Ectodermal cell (in vitro differentiated cells): ENCODE measurements around the gene FFAR1.

Experiments
- H3K27ac ChIP-seq: 2 replicates; pipeline ENCODE4 v1.7.0; 2013; ENCODE audit warnings: mild to moderate bottlenecking, low read depth, low read length; ENCODE audit not compliant: insufficient read depth, poor library complexity, severe bottlenecking
- H3K27me3 ChIP-seq: 2 replicates; pipeline ENCODE4 v1.7.0; 2013; ENCODE audit warnings: mild to moderate bottlenecking, low read length; ENCODE audit not compliant: insufficient read depth, control insufficient read depth, poor library complexity, severe bottlenecking
- H3K36me3 ChIP-seq: one replicate; pipeline ENCODE4 v1.7.0; 2013; ENCODE audit warnings: low read length; ENCODE audit not compliant: control insufficient read depth, insufficient read depth
- H3K4me1 ChIP-seq: one replicate; pipeline ENCODE4 v1.7.0; 2013; ENCODE audit warnings: low read length; ENCODE audit not compliant: control insufficient read depth, insufficient read depth
- H3K4me3 ChIP-seq: 2 replicates; pipeline ENCODE4 v1.7.0; 2013; ENCODE audit warnings: low read depth, low read length, control low read depth; ENCODE audit not compliant: insufficient read depth
- H3K9me3 ChIP-seq: 2 replicates; pipeline ENCODE4 v1.7.0; 2013; ENCODE audit warnings: mild to moderate bottlenecking, low read length, moderate library complexity; ENCODE audit not compliant: control insufficient read depth
- WGBS, 2 experiments: methylation state at CpG; one replicate each; pipeline ENCODE4 v1.1.7; 2013; ENCODE audit warnings: missing lambda C conversion rate in 2 of 2; 5-methylcytosine and 5-hydroxymethylcytosine counted together

Gene FFAR1

GRCh38 chr19:35306473-35307246, 41.0 kb upstream of the FFAR1 start:
- whole genome bisulfite sequencing, 2 experiments = 91% methylated on average over 20 of the region's 20 CpGs
- no peaks in the 10 kb centered on the region for H3K4me1 ChIP-seq
- no peaks in the 10 kb centered on the region for H3K27me3 ChIP-seq
- H3K36me3 ChIP-seq = no peaks in the 10 kb centered on the region
- H3K9me3 ChIP-seq = no peaks in the 10 kb centered on the region
- H3K4me3 ChIP-seq = no peak overlapping the region
- H3K27ac ChIP-seq = no peak overlapping the region

- H3K36me3 ChIP-seq = no peaks in the 10 kb centered on the region
- no peaks in the 10 kb centered on the region for H3K4me1 ChIP-seq
- H3K9me3 ChIP-seq = no peaks in the 10 kb centered on the region
- H3K27ac ChIP-seq = no peak overlapping the region
- H3K4me3 ChIP-seq = no peak overlapping the region
- H3K27me3 ChIP-seq = no peaks in the 10 kb centered on the region
- WGBS, 2 experiments = 85 to 88% methylated on average over 10 of the region's 10 CpGs
Measured at GRCh38 chr19:35307931-35308330, 39.8 kb upstream of the FFAR1 start.

GRCh38 chr19:35308910-35309309, 38.8 kb upstream of the FFAR1 start:
- H3K4me3 ChIP-seq = no peak overlapping the region
- no peaks in the 10 kb centered on the region for H3K4me1 ChIP-seq
- H3K27ac ChIP-seq = no peak overlapping the region
- no peaks in the 10 kb centered on the region for H3K9me3 ChIP-seq
- H3K36me3 ChIP-seq = no peaks in the 10 kb centered on the region
- 78 to 79% methylated on average over 7 of the region's 7 CpGs for WGBS, 2 experiments
- H3K27me3 ChIP-seq = no peaks in the 10 kb centered on the region

GRCh38 chr19:35309481-35310279, 38.0 kb upstream of the FFAR1 start:
- Histone ChIP-seq H3K27ac (no peak overlapping the region), H3K9me3 (no peaks in the 10 kb centered on the region), H3K27me3 (no peaks in the 10 kb centered on the region), H3K36me3 (no peaks in the 10 kb centered on the region), H3K4me3 (no peak overlapping the region), H3K4me1 (no peaks in the 10 kb centered on the region)
- WGBS, 2 experiments = 90 to 92% methylated on average over 47 of the region's 47 CpGs

- WGBS, 2 experiments = 93 to 95% methylated on average over 12 of the region's 12 CpGs
- H3K4me3 ChIP-seq = no peak overlapping the region
- no peaks in the 10 kb centered on the region for H3K27me3 ChIP-seq
- no peaks in the 10 kb centered on the region for H3K36me3 ChIP-seq
- no peaks in the 10 kb centered on the region for H3K4me1 ChIP-seq
- no peak overlapping the region for H3K27ac ChIP-seq
- H3K9me3 ChIP-seq = no peaks in the 10 kb centered on the region
Measured at GRCh38 chr19:35310331-35310730, 37.4 kb upstream of the FFAR1 start.

- H3K36me3 ChIP-seq = no peaks in the 10 kb centered on the region
- no peak overlapping the region for H3K27ac ChIP-seq
- H3K4me3 ChIP-seq = no peak overlapping the region
- no peaks in the 10 kb centered on the region for H3K9me3 ChIP-seq
- no peaks in the 10 kb centered on the region for H3K4me1 ChIP-seq
- no peaks in the 10 kb centered on the region for H3K27me3 ChIP-seq
- WGBS, 2 experiments = 92 to 93% methylated on average over 10 of the region's 10 CpGs
Measured at GRCh38 chr19:35310811-35311465, 36.8 kb upstream of the FFAR1 start.

- Histone ChIP-seq H3K4me3 (no peak overlapping the region), H3K27me3 (no peaks in the 10 kb centered on the region), H3K9me3 (no peaks in the 10 kb centered on the region), H3K36me3 (no peaks in the 10 kb centered on the region), H3K4me1 (no peaks in the 10 kb centered on the region), H3K27ac (no peak overlapping the region)
- WGBS, 2 experiments = 85 to 86% methylated on average over 21 of the region's 21 CpGs
Measured at GRCh38 chr19:35311901-35312665, 35.6 kb upstream of the FFAR1 start.

- H3K36me3 ChIP-seq = no peaks in the 10 kb centered on the region
- H3K27me3 ChIP-seq = no peaks in the 10 kb centered on the region
- H3K4me1 ChIP-seq = no peaks in the 10 kb centered on the region
- WGBS, 2 experiments = 89% methylated on average over 7 of the region's 7 CpGs
- no peak overlapping the region for H3K27ac ChIP-seq
- no peak overlapping the region for H3K4me3 ChIP-seq
- H3K9me3 ChIP-seq = no peaks in the 10 kb centered on the region
Measured at GRCh38 chr19:35313587-35313986, 34.1 kb upstream of the FFAR1 start.

- H3K27me3 ChIP-seq = no peaks in the 10 kb centered on the region
- no peaks in the 10 kb centered on the region for H3K36me3 ChIP-seq
- 90 to 94% methylated on average over 8 of the region's 8 CpGs for WGBS, 2 experiments
- no peak overlapping the region for H3K4me3 ChIP-seq
- no peaks in the 10 kb centered on the region for H3K4me1 ChIP-seq
- H3K9me3 ChIP-seq = no peaks in the 10 kb centered on the region
- H3K27ac ChIP-seq = no peak overlapping the region
Measured at GRCh38 chr19:35314031-35314430, 33.7 kb upstream of the FFAR1 start.
